ENCODE data around the gene AXIN1.

AXIN1 gene

DNA sequence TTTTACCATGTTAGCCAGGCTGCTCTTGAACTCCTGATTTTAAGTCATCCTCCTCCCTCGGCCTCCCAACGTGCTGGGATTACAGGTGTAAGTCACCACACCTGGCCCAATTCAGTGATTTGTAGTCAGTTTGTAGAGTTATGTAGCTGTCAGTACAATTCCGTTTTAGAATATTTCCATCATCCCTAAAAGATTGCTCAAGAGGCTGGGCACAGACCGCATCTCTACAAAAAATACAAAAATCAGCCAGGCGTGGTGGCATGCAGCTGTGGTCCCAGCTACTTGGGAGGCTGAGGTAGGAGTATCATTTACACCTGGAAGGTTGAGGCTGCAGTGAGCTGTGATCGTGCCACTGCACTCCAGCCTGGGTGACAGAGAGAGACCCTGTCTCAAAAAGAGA lies 97.3 kb downstream of the AXIN1 start:
- peaks cover 16% of the 10 kb centered on the region for H3K36me3 ChIP-seq (ENCODE audit: low read depth)
- H3K27ac ChIP-seq (ENCODE audit: poor library complexity, severe bottlenecking): no peak overlapping the region
- no peaks in the 10 kb centered on the region for H3K4me1 ChIP-seq (ENCODE audit: insufficient read depth, poor library complexity, severe bottlenecking)
- no peaks in the 10 kb centered on the region for H3K9me3 ChIP-seq (ENCODE audit: severe bottlenecking)
- TF ChIP-seq, protein P1, sequence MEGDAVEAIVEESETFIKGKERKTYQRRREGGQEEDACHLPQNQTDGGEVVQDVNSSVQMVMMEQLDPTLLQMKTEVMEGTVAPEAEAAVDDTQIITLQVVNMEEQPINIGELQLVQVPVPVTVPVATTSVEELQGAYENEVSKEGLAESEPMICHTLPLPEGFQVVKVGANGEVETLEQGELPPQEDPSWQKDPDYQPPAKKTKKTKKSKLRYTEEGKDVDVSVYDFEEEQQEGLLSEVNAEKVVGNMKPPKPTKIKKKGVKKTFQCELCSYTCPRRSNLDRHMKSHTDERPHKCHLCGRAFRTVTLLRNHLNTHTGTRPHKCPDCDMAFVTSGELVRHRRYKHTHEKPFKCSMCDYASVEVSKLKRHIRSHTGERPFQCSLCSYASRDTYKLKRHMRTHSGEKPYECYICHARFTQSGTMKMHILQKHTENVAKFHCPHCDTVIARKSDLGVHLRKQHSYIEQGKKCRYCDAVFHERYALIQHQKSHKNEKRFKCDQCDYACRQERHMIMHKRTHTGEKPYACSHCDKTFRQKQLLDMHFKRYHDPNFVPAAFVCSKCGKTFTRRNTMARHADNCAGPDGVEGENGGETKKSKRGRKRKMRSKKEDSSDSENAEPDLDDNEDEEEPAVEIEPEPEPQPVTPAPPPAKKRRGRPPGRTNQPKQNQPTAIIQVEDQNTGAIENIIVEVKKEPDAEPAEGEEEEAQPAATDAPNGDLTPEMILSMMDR (IDR thresholded peaks at IDR 0.05; ENCODE audit: poor library complexity, severe bottlenecking): no peak
- no peaks in the 10 kb centered on the region for H3K27me3 ChIP-seq (ENCODE audit: insufficient read depth, poor library complexity, severe bottlenecking)
- no peak overlapping the region for H3K4me3 ChIP-seq (ENCODE audit: severe bottlenecking)
- ATAC-seq (ENCODE audit: low read depth): no peak
- DNase-seq (ENCODE audit: low spot score): no peak

DNA sequence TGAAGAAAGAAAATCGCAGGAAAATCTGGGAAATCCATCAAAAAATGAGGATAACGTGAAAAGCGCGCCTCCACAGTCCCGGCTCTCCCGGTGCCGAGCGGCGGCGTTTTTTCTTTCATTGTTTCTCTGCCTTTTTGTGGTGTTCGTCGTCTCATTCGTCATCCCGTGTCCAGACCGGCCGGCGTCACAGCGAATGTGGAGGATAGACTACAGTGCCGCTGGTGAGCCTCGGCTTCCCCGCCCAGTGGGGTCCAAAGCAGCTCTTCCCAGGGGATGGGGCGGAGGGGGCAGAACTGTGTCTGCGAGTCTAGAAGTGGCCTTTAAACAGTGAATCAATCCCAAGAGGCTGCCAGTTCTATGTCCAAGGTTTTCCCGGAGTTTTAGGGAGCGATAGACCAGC lies 98.1 kb downstream of the AXIN1 start:
- H3K36me3 ChIP-seq (ENCODE audit: low read depth): peaks cover 17% of the 10 kb centered on the region
- H3K4me1 ChIP-seq (ENCODE audit: insufficient read depth, poor library complexity, severe bottlenecking): no peaks in the 10 kb centered on the region
- ATAC-seq (ENCODE audit: low read depth) (no peak), DNase-seq (ENCODE audit: low spot score) (no peak)
- TF ChIP-seq, protein P1 (IDR thresholded peaks at IDR 0.05; ENCODE audit: poor library complexity, severe bottlenecking): no peak
- no peaks in the 10 kb centered on the region for H3K9me3 ChIP-seq (ENCODE audit: severe bottlenecking)
- no peak overlapping the region for H3K4me3 ChIP-seq (ENCODE audit: severe bottlenecking)
- no peak overlapping the region for H3K27ac ChIP-seq (ENCODE audit: poor library complexity, severe bottlenecking)
- H3K27me3 ChIP-seq (ENCODE audit: insufficient read depth, poor library complexity, severe bottlenecking): no peaks in the 10 kb centered on the region

DNA sequence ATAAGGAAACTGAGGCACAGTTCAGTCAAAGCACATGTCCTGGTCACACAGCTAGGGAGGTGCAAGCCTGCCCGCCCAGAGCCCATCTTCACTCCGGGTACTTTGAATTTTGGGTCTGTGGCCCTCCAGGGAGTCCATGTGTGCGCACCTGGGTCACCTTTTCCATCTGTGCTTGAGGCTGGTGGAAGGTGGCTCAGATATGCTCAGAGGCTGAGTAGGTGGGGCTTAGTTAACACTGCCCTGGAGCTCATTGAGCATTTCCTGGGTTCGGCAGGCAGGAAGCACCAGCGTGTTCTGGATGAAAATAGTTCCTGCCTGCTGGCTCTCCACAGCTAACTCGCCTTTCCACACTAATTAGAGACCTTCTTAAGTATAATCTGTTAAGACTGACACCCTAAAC lies 98.7 kb downstream of the AXIN1 start:
- H3K27ac ChIP-seq (ENCODE audit: poor library complexity, severe bottlenecking): no peak overlapping the region
- TF ChIP-seq, protein P1 (IDR thresholded peaks at IDR 0.05; ENCODE audit: poor library complexity, severe bottlenecking): no peak
- DNase-seq (ENCODE audit: low spot score) (no peak), ATAC-seq (ENCODE audit: low read depth) (no peak)
- no peak overlapping the region for H3K4me3 ChIP-seq (ENCODE audit: severe bottlenecking)
- H3K27me3 ChIP-seq (ENCODE audit: insufficient read depth, poor library complexity, severe bottlenecking): no peaks in the 10 kb centered on the region
- H3K4me1 ChIP-seq (ENCODE audit: insufficient read depth, poor library complexity, severe bottlenecking): no peaks in the 10 kb centered on the region
- H3K9me3 ChIP-seq (ENCODE audit: severe bottlenecking): no peaks in the 10 kb centered on the region
- H3K36me3 ChIP-seq (ENCODE audit: low read depth): peaks cover 12% of the 10 kb centered on the region

DNA sequence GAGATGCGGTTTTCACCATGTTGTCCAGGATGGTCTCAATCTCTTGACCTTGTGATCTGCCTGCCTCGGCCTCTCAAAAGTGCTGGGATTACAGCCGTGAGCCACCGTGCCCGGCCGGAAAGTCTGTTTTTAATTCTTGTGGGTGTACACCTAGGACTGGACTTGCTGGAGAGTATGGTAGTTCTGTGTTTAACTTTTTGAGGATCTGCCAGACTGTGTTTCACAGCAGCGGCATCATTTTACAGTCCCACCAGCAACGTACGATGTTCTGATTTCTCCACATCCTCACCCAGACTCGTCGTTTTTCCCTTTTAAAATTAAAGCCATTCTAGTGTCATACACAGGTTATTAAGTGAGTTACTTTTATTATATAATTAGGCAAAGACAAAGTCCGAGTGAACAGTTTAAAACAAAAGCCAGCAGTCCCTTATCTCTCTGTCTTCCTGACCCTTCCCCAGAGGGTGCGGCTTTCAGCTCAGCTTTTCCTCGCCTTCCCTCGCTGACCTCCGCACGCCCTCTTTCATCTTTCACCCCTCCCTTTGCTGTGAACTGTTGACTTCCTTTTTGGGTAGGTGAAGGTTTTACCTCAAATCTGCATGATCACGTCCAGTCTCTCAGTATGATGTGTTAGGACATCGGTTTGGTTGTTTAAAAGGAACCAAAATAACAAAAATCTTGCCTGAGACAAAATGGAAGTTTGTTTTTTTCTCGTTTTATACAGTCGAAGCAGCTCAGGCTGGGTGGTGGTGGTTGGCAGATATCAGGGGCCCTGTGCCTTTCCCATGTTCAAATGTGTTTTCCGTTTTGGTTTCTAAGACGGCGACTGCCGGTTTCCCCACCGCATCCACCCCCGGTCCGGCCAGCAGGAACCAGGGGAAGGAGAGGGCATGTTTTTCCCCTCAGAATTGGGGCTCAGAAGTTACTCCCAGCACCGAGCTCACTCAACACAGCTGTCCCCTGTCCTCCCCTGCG lies 99.9 kb downstream of the AXIN1 start:
- no peak overlapping the region for H3K27ac ChIP-seq (ENCODE audit: poor library complexity, severe bottlenecking)
- ATAC-seq (ENCODE audit: low read depth): no peak
- H3K4me1 ChIP-seq (ENCODE audit: insufficient read depth, poor library complexity, severe bottlenecking): no peaks in the 10 kb centered on the region
- H3K4me3 ChIP-seq (ENCODE audit: severe bottlenecking): no peak overlapping the region
- H3K36me3 ChIP-seq (ENCODE audit: low read depth): peaks cover 12% of the 10 kb centered on the region
- no peak for DNase-seq (ENCODE audit: low spot score)
- no peaks in the 10 kb centered on the region for H3K27me3 ChIP-seq (ENCODE audit: insufficient read depth, poor library complexity, severe bottlenecking)
- H3K9me3 ChIP-seq (ENCODE audit: severe bottlenecking): no peaks in the 10 kb centered on the region
- TF ChIP-seq, protein P1 (IDR thresholded peaks at IDR 0.05; ENCODE audit: poor library complexity, severe bottlenecking): no peak

DNA sequence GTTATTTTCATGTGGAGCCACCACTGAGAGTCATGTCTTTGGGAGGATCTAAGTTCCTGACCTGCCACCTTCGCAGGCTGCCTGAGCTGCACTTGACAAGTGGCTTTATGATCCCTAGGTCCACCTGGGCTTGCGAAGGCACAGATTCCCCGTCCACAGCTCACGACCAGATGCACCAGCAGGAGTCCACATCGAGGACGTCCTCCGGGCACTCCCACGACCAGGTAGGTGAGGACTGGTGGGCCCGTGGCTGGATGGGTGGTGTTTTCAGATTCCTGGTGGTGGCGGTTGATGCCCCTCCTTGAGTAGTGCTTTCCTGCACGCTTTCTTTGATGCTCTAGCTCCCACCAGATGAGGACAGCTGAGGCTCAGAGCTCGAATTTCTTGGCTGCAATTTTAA lies 103.1 kb downstream of the AXIN1 start:
- Histone ChIP-seq H3K36me3 (ENCODE audit: low read depth) (peaks cover 5% of the 10 kb centered on the region), H3K4me3 (ENCODE audit: severe bottlenecking) (no peak overlapping the region), H3K4me1 (ENCODE audit: insufficient read depth, poor library complexity, severe bottlenecking) (no peaks in the 10 kb centered on the region), H3K9me3 (ENCODE audit: severe bottlenecking) (no peaks in the 10 kb centered on the region), H3K27ac (ENCODE audit: poor library complexity, severe bottlenecking) (no peak overlapping the region), H3K27me3 (ENCODE audit: insufficient read depth, poor library complexity, severe bottlenecking) (no peaks in the 10 kb centered on the region)
- no peak for DNase-seq (ENCODE audit: low spot score)
- TF ChIP-seq, protein P1 (IDR thresholded peaks at IDR 0.05; ENCODE audit: poor library complexity, severe bottlenecking): no peak
- ATAC-seq (ENCODE audit: low read depth): no peak
